Stimulated activated CD8-positive, alpha-beta memory T cell treated with anti-CD3 and anti-CD28 coated beads, Interleukin-12 subunit alpha, Interleukin-12 subunit beta, amount 100 ng/mL, for 24 hours (primary cell): Measurements from ENCODE around the gene SPCS2.
A peak's percentile ranks its signal among the peaks of the same experiment; 100 is the strongest.

ENCODE experiments used
- DNase-seq: peaks from one replicate; pipeline ENCODE4 v3.0.0-alpha.2; 2020; ENCODE audit errors: extremely low read depth

Gene SPCS2

GRCh38 chr11:74948898-74949752 is at the start of gene SPCS2, which contains the start of gene XRRA1:
TSS of gene SPCS2 (plus strand) at chr11:74949266. CDS start at chr11:74949286, 20 bp downstream.
TSS of gene XRRA1 (minus strand) at chr11:74949091. CDS start at chr11:74940878, 8,213 bp downstream.
- peak; percentile 96 for DNase-seq

- no peak for DNase-seq
These were observed 46.7 kb upstream of the SPCS2 start for GRCh38 chr11:74902342-74902741.

- DNase-seq, result no peak
These were observed 43.7 kb upstream of the SPCS2 start for GRCh38 chr11:74905326-74905725.

- DNase-seq, result no peak
These were observed 39.7 kb upstream of the SPCS2 start for GRCh38 chr11:74909385-74909784.

- DNase-seq, result no peak
These were observed 39.3 kb upstream of the SPCS2 start for GRCh38 chr11:74909812-74910211.

- no peak for DNase-seq
These were observed 25.9 kb upstream of the SPCS2 start for GRCh38 chr11:74923125-74923524.

- DNase-seq, result no peak
These were observed 23.8 kb upstream of the SPCS2 start for GRCh38 chr11:74925281-74925680.

- no peak for DNase-seq
These were observed 22.6 kb upstream of the SPCS2 start for GRCh38 chr11:74926304-74927030.

- no peak for DNase-seq
These were observed 21.6 kb upstream of the SPCS2 start for GRCh38 chr11:74927496-74927895.

GRCh38 chr11:74929431-74930363 is 19.4 kb upstream of the SPCS2 start:
- peak; percentile 24 for DNase-seq

GRCh38 chr11:74932169-74932568 is 16.9 kb upstream of the SPCS2 start:
- no peak for DNase-seq

GRCh38 chr11:74932797-74933196 is 16.3 kb upstream of the SPCS2 start:
- DNase-seq, result no peak

- DNase-seq, result no peak
These were observed 15.3 kb upstream of the SPCS2 start for GRCh38 chr11:74933765-74934164.

GRCh38 chr11:74935285-74935684 is 13.8 kb upstream of the SPCS2 start:
- no peak for DNase-seq

- DNase-seq, result no peak
These were observed 13.0 kb upstream of the SPCS2 start for GRCh38 chr11:74936087-74936486.

- DNase-seq, result no peak
These were observed 12.1 kb upstream of the SPCS2 start for GRCh38 chr11:74936976-74937375.

GRCh38 chr11:74937696-74938475 is 11.2 kb upstream of the SPCS2 start:
- DNase-seq, result no peak

- no peak for DNase-seq
These were observed 7.6 kb upstream of the SPCS2 start for GRCh38 chr11:74941492-74941891.

GRCh38 chr11:74942073-74942759 is 6.8 kb upstream of the SPCS2 start:
- DNase-seq, result no peak

GRCh38 chr11:74948546-74948897 is 544 bp upstream of the SPCS2 start:
- DNase-seq, result no peak

- DNase-seq, result no peak
These were observed 679 bp downstream of the SPCS2 start for GRCh38 chr11:74949753-74950137.
